Endodermal cell (in vitro differentiated cells): ENCODE measurements around the gene INPP5F. TPM values are rescaled to one million over a fixed set of nuclear protein-coding genes. Genes with fewer than 3 reads are reported as not detected.

Experiments
- DNase-seq: peaks from one replicate; pipeline ENCODE4 v3.0.0-alpha.2; 2017
- H3K27ac ChIP-seq: 2 replicates; pipeline ENCODE4 v1.5.1; 2013; ENCODE audit warnings: mild to moderate bottlenecking, low read depth, low read length, moderate library complexity
- H3K27me3 ChIP-seq: 2 replicates; pipeline ENCODE4 v1.6.1; 2013; ENCODE audit warnings: mild to moderate bottlenecking, low read length, moderate library complexity; ENCODE audit not compliant: insufficient read depth, control insufficient read depth, poor library complexity, severe bottlenecking
- H3K36me3 ChIP-seq: 2 replicates; pipeline ENCODE4 v1.7.0; 2013; ENCODE audit warnings: mild to moderate bottlenecking, low read length, moderate library complexity; ENCODE audit not compliant: control insufficient read depth, insufficient read depth
- H3K4me1 ChIP-seq: one replicate; pipeline ENCODE4 v1.7.0; 2013; ENCODE audit warnings: low read length; ENCODE audit not compliant: control insufficient read depth, insufficient read depth
- H3K4me3 ChIP-seq: 2 replicates; pipeline ENCODE4 v1.5.1; 2013; ENCODE audit warnings: mild to moderate bottlenecking, low read length, moderate library complexity
- H3K9ac ChIP-seq: 2 replicates; pipeline ENCODE4 v1.6.1; 2013; ENCODE audit warnings: mild to moderate bottlenecking, low read length, moderate library complexity; ENCODE audit not compliant: poor library complexity, severe bottlenecking; ENCODE audit errors: extremely low read depth
- H3K9me3 ChIP-seq: 2 replicates; pipeline ENCODE4 v1.6.1; 2013; ENCODE audit warnings: mild to moderate bottlenecking, low read length, moderate library complexity; ENCODE audit not compliant: control insufficient read depth
- H3K27ac Mint-ChIP-seq: 2 replicates; pipeline ENCODE4 v1.8.0; 2020; ENCODE audit warnings: mixed read lengths
- H3K27me3 Mint-ChIP-seq: 2 replicates; pipeline ENCODE4 v1.8.0; 2021; ENCODE audit warnings: mild to moderate bottlenecking, mixed read lengths; ENCODE audit not compliant: insufficient read depth
- H3K36me3 Mint-ChIP-seq: 2 replicates; pipeline ENCODE4 v1.8.0; 2020; ENCODE audit warnings: low read depth, mixed read lengths
- H3K4me1 Mint-ChIP-seq: 2 replicates; pipeline ENCODE4 v1.8.0; 2020; ENCODE audit warnings: mixed read lengths
- H3K4me3 Mint-ChIP-seq: 2 replicates; pipeline ENCODE4 v1.8.0; 2020; ENCODE audit warnings: mild to moderate bottlenecking, moderate library complexity, mixed read lengths
- H3K9me3 Mint-ChIP-seq: 2 replicates; pipeline ENCODE4 v1.8.0; 2020; ENCODE audit warnings: mild to moderate bottlenecking, mixed read lengths
- WGBS, 2 experiments: methylation state at CpG; one replicate each; pipeline versions ENCODE4 v1.1.5 to v1.1.7; 2013; ENCODE audit warnings: missing lambda C conversion rate in 2 of 2, mixed read lengths in 1 of 2; ENCODE audit not compliant: insufficient coverage in 1 of 2, insufficient read length in 1 of 2; 5-methylcytosine and 5-hydroxymethylcytosine counted together
- total RNA-seq, 2 donors: library from RNA; stranded (reverse); fragmentation: NEBNext Ultra II Directional in 1 of 2; extraction: Animal tissue kit (Norgen Biotek cat#: 25700) in 1 of 2; gene quantifications; 2 replicates in 1 of 2; 3 replicates in 1 of 2; pipeline ENCODE4 v1.2.1, GENCODE V29; 2021
- TF ChIP-seq, protein P1 (sequence below): fragments of 200-600 bp; sonication (generic); conservative IDR thresholded peaks from 2 replicates; pipeline ENCODE4 v1.5.0; 2021; ENCODE audit warnings: antibody characterized with exemption, mild to moderate bottlenecking

Gene INPP5F
- total RNA-seq, 2 donors from 2014 or later, result 74.4 to 75.6 TPM

GRCh38 chr10:119701861-119702260 lies 24.0 kb upstream of the INPP5F start:
- no peak for DNase-seq
- Histone ChIP-seq H3K9ac (no peak overlapping the region), H3K27ac (no peak overlapping the region), H3K9me3 (peaks cover 7% of the 10 kb centered on the region), H3K36me3 (no peaks in the 10 kb centered on the region), H3K27me3 (no peaks in the 10 kb centered on the region), H3K4me3 (no peak overlapping the region), H3K4me1 (no peaks in the 10 kb centered on the region)
- Mint-ChIP-seq H3K27ac (no peak overlapping the region), H3K4me1 (no peaks in the 10 kb centered on the region), H3K27me3 (no peaks in the 10 kb centered on the region), H3K36me3 (no peaks in the 10 kb centered on the region), H3K4me3 (no peak overlapping the region), H3K9me3 (peaks cover under 1% of the 10 kb centered on the region)
- 63 to 81% methylated on average over 4 to 7 of the region's 7 CpGs for WGBS, 2 experiments
- TF ChIP-seq, protein P1, sequence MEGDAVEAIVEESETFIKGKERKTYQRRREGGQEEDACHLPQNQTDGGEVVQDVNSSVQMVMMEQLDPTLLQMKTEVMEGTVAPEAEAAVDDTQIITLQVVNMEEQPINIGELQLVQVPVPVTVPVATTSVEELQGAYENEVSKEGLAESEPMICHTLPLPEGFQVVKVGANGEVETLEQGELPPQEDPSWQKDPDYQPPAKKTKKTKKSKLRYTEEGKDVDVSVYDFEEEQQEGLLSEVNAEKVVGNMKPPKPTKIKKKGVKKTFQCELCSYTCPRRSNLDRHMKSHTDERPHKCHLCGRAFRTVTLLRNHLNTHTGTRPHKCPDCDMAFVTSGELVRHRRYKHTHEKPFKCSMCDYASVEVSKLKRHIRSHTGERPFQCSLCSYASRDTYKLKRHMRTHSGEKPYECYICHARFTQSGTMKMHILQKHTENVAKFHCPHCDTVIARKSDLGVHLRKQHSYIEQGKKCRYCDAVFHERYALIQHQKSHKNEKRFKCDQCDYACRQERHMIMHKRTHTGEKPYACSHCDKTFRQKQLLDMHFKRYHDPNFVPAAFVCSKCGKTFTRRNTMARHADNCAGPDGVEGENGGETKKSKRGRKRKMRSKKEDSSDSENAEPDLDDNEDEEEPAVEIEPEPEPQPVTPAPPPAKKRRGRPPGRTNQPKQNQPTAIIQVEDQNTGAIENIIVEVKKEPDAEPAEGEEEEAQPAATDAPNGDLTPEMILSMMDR, result no peak

GRCh38 chr10:119702583-119702982 lies 23.3 kb upstream of the INPP5F start:
- 96 to 100% methylated on average over 2 of the region's 2 CpGs for WGBS, 2 experiments
- Histone ChIP-seq H3K36me3 (no peaks in the 10 kb centered on the region), H3K4me1 (no peaks in the 10 kb centered on the region), H3K27ac (no peak overlapping the region), H3K4me3 (no peak overlapping the region), H3K9ac (no peak overlapping the region), H3K27me3 (no peaks in the 10 kb centered on the region), H3K9me3 (peaks cover 14% of the 10 kb centered on the region)
- H3K36me3 Mint-ChIP-seq, result no peaks in the 10 kb centered on the region
- no peak overlapping the region for H3K4me3 Mint-ChIP-seq
- H3K9me3 Mint-ChIP-seq, result peaks cover 7% of the 10 kb centered on the region
- no peaks in the 10 kb centered on the region for H3K27me3 Mint-ChIP-seq
- no peak overlapping the region for H3K27ac Mint-ChIP-seq
- H3K4me1 Mint-ChIP-seq, result no peaks in the 10 kb centered on the region
- no peak for DNase-seq
- TF ChIP-seq, protein P1, result no peak

DNA sequence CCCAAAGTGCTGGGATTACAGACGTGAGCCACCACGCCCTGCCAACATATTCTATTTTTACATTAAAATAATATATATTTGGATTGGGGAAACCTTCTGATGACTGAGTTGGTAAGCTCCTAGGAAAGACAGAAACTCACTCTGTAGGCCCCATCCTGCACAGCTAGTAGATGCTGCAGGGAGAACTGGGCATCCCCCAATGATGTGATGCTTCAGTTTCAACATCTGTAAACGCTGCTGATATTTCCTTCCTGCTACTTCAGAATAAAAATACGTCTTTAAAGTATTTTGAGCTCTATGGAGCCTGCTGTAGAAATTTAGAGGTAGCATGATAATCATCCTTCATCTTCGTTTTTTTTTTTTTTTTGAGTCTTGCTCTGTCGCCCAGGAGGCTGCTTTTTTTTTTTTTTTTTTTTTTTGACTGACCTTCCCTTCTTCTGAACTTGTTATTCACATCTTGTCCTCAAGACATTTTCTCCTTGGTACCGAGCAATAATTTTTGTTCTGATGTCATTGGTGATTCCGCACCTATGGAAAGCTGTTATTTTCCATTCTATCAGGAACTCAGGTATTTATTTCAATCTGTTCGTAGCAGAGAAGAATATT lies 21.8 kb upstream of the INPP5F start:
- no peak overlapping the region for H3K4me3 ChIP-seq
- no peaks in the 10 kb centered on the region for H3K4me1 Mint-ChIP-seq
- H3K27me3 ChIP-seq, result no peaks in the 10 kb centered on the region
- H3K4me3 Mint-ChIP-seq, result no peak overlapping the region
- no peak overlapping the region for H3K9ac ChIP-seq
- no peaks in the 10 kb centered on the region for H3K36me3 Mint-ChIP-seq
- no peaks in the 10 kb centered on the region for H3K36me3 ChIP-seq
- H3K9me3 ChIP-seq, result peaks cover 17% of the 10 kb centered on the region
- WGBS, 2 experiments, result 89 to 94% methylated on average over 3 to 7 of the region's 9 CpGs
- no peak overlapping the region for H3K27ac ChIP-seq
- DNase-seq, result no peak
- H3K27me3 Mint-ChIP-seq, result no peaks in the 10 kb centered on the region
- no peak overlapping the region for H3K27ac Mint-ChIP-seq
- H3K4me1 ChIP-seq, result no peaks in the 10 kb centered on the region
- TF ChIP-seq, protein P1, result no peak
- H3K9me3 Mint-ChIP-seq, result peaks cover 13% of the 10 kb centered on the region
